Endodermal cell (in vitro differentiated cells): ENCODE measurements around the gene USB1. TPM values are rescaled to one million over a fixed set of nuclear protein-coding genes. Genes with fewer than 3 reads are reported as not detected.

ENCODE experiments used
- DNase-seq: peaks from one replicate; pipeline ENCODE4 v3.0.0-alpha.2; 2017
- H3K27ac ChIP-seq: 2 replicates; pipeline ENCODE4 v1.5.1; 2013; ENCODE audit warnings: mild to moderate bottlenecking, low read depth, low read length, moderate library complexity
- H3K27me3 ChIP-seq: 2 replicates; pipeline ENCODE4 v1.6.1; 2013; ENCODE audit warnings: mild to moderate bottlenecking, low read length, moderate library complexity; ENCODE audit not compliant: insufficient read depth, control insufficient read depth, poor library complexity, severe bottlenecking
- H3K36me3 ChIP-seq: 2 replicates; pipeline ENCODE4 v1.7.0; 2013; ENCODE audit warnings: mild to moderate bottlenecking, low read length, moderate library complexity; ENCODE audit not compliant: control insufficient read depth, insufficient read depth
- H3K4me1 ChIP-seq: one replicate; pipeline ENCODE4 v1.7.0; 2013; ENCODE audit warnings: low read length; ENCODE audit not compliant: control insufficient read depth, insufficient read depth
- H3K4me3 ChIP-seq: 2 replicates; pipeline ENCODE4 v1.5.1; 2013; ENCODE audit warnings: mild to moderate bottlenecking, low read length, moderate library complexity
- H3K9ac ChIP-seq: 2 replicates; pipeline ENCODE4 v1.6.1; 2013; ENCODE audit warnings: mild to moderate bottlenecking, low read length, moderate library complexity; ENCODE audit not compliant: poor library complexity, severe bottlenecking; ENCODE audit errors: extremely low read depth
- H3K9me3 ChIP-seq: 2 replicates; pipeline ENCODE4 v1.6.1; 2013; ENCODE audit warnings: mild to moderate bottlenecking, low read length, moderate library complexity; ENCODE audit not compliant: control insufficient read depth
- H3K27ac Mint-ChIP-seq: 2 replicates; pipeline ENCODE4 v1.8.0; 2020; ENCODE audit warnings: mixed read lengths
- H3K27me3 Mint-ChIP-seq: 2 replicates; pipeline ENCODE4 v1.8.0; 2021; ENCODE audit warnings: mild to moderate bottlenecking, mixed read lengths; ENCODE audit not compliant: insufficient read depth
- H3K36me3 Mint-ChIP-seq: 2 replicates; pipeline ENCODE4 v1.8.0; 2020; ENCODE audit warnings: low read depth, mixed read lengths
- H3K4me1 Mint-ChIP-seq: 2 replicates; pipeline ENCODE4 v1.8.0; 2020; ENCODE audit warnings: mixed read lengths
- H3K4me3 Mint-ChIP-seq: 2 replicates; pipeline ENCODE4 v1.8.0; 2020; ENCODE audit warnings: mild to moderate bottlenecking, moderate library complexity, mixed read lengths
- H3K9me3 Mint-ChIP-seq: 2 replicates; pipeline ENCODE4 v1.8.0; 2020; ENCODE audit warnings: mild to moderate bottlenecking, mixed read lengths
- CTCF ChIP-seq: fragments of 200-600 bp; sonication (generic); conservative IDR thresholded peaks from 2 replicates; pipeline ENCODE4 v1.5.0; 2021; ENCODE audit warnings: antibody characterized with exemption, mild to moderate bottlenecking
- WGBS, 2 experiments: methylation state at CpG; one replicate each; pipeline versions ENCODE4 v1.1.5 to v1.1.7; 2013; ENCODE audit warnings: missing lambda C conversion rate in 2 of 2, mixed read lengths in 1 of 2; ENCODE audit not compliant: insufficient coverage in 1 of 2, insufficient read length in 1 of 2; 5-methylcytosine and 5-hydroxymethylcytosine counted together
- total RNA-seq, 2 donors: library from RNA; stranded (reverse); fragmentation: NEBNext Ultra II Directional in 1 of 2; extraction: Animal tissue kit (Norgen Biotek cat#: 25700) in 1 of 2; gene quantifications; 2 replicates in 1 of 2; 3 replicates in 1 of 2; pipeline ENCODE4 v1.2.1, GENCODE V29; 2021

The USB1 gene
- total RNA-seq, 2 donors from 2014 or later = 139 to 163 TPM

DNA sequence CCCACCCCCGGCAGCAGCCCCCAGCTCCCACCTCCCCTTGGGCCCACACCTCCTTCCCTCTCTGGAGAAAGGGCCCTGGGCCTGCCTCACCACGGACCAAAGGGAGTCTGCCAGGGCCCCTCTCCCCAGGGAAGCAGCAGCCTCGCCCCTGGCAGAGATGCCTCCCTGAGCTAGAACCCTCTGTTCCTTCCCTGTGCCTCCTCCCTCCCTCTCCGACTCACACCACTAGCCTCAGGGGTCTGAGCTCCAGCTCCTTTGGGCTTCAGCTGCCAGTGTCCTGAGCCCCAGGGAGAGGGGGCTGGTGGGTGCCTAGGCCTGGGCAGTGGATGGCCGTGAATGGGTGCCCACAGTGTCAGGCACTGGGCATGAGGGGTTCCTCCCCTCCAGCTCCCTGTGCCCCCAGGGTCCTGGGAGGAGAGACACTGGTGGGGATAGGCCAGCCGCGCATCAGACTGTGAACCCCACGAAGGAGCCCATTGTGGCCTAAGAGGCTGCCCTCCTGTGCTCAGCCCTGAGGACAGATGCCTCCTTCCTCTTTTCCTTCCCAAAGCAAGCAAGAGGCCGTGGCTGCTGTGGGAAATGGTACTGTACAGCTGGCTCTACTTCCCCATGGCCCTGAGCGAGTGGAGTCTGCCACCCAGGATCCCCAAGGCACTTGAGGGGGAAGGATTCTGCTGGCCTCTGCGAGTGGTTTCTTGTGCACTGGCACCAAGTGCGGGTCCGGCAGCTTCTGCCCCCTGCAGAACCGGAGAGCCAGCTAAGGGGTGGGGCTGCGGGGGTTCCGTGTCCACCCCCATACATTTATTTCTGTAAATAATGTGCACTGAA, 45.1 kb downstream of the USB1 start:
- H3K9ac ChIP-seq = no peak overlapping the region
- H3K27me3 Mint-ChIP-seq = no peaks in the 10 kb centered on the region
- no peaks in the 10 kb centered on the region for H3K27me3 ChIP-seq
- 77 to 94% methylated on average over 2 to 16 of the region's 16 CpGs for WGBS, 2 experiments
- no peak overlapping the region for H3K4me3 Mint-ChIP-seq
- H3K4me3 ChIP-seq = no peak overlapping the region
- H3K36me3 Mint-ChIP-seq = peaks cover 25% of the 10 kb centered on the region
- peak; percentile 45 for DNase-seq
- peaks cover 9% of the 10 kb centered on the region for H3K4me1 Mint-ChIP-seq
- peaks cover 26% of the 10 kb centered on the region for H3K36me3 ChIP-seq
- H3K4me1 ChIP-seq = peaks cover 5% of the 10 kb centered on the region
- H3K27ac Mint-ChIP-seq = no peak overlapping the region
- no peak for TF ChIP-seq CTCF
- H3K9me3 ChIP-seq = no peaks in the 10 kb centered on the region
- no peaks in the 10 kb centered on the region for H3K9me3 Mint-ChIP-seq
- no peak overlapping the region for H3K27ac ChIP-seq

- Mint-ChIP-seq H3K4me1 (peaks cover 9% of the 10 kb centered on the region), H3K4me3 (no peak overlapping the region), H3K27ac (peak overlapping the region; percentile 66), H3K27me3 (no peaks in the 10 kb centered on the region), H3K9me3 (no peaks in the 10 kb centered on the region), H3K36me3 (peaks cover 22% of the 10 kb centered on the region)
- no peaks in the 10 kb centered on the region for H3K9me3 ChIP-seq
- H3K36me3 ChIP-seq = peaks cover 23% of the 10 kb centered on the region
- DNase-seq = peak; percentile 44
- H3K27ac ChIP-seq = no peak overlapping the region
- no peak overlapping the region for H3K4me3 ChIP-seq
- 75 to 93% methylated on average over 3 to 6 of the region's 6 CpGs for WGBS, 2 experiments
- no peaks in the 10 kb centered on the region for H3K27me3 ChIP-seq
- no peak overlapping the region for H3K9ac ChIP-seq
- TF ChIP-seq CTCF = no peak
- peaks cover 5% of the 10 kb centered on the region for H3K4me1 ChIP-seq
Measured at GRCh38 chr16:58046936-58047335, 45.7 kb downstream of the USB1 start.

DNA sequence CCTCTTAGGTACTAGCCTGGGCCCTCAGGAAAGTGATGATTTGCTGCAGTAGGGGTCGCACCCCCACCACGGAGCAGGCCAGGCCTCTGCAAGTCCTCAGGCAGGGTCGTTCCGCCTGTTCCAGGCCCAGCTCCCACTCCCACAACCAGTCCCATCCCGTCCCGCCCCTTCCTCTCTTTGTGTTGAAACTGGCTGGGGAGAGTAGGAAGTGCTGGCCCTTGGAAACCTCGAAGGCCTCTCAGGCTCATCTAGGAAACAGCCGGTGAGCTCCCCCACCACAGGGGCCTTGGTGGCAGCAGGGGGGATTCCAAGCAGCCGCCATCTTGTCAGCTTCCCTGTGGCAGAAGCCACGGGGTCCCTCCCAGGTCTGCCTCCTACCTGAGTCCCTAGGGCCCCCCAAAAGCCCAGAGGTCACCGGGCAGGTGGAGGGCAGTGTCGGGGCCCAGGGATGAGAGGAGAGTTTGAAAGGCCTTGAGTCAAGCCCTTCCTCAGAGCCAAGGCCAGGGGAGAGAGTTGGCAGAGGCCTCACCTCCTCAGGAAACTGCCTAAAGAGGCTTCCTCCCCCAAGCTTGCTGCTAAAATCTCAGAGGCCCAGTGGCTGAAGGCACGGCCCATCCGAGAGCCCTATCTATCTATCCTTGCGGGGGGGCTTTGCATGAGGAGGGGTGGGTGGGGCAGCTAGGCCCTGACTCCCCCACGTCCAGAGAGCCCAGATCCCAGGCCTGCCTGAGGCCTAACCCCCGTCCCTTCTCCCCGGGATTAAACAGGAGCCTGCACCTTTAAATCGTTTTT, 46.5 kb downstream of the USB1 start:
- Histone ChIP-seq H3K27me3 (no peaks in the 10 kb centered on the region), H3K9ac (no peak overlapping the region), H3K4me1 (peaks cover 5% of the 10 kb centered on the region), H3K9me3 (no peaks in the 10 kb centered on the region), H3K36me3 (peaks cover 17% of the 10 kb centered on the region), H3K4me3 (no peak overlapping the region), H3K27ac (peak overlapping the region; percentile 49)
- peak; percentile 74 for DNase-seq
- peaks cover 14% of the 10 kb centered on the region for H3K36me3 Mint-ChIP-seq
- 83 to 92% methylated on average over 4 to 19 of the region's 19 CpGs for WGBS, 2 experiments
- H3K4me1 Mint-ChIP-seq = peaks cover 9% of the 10 kb centered on the region
- H3K27me3 Mint-ChIP-seq = no peaks in the 10 kb centered on the region
- no peaks in the 10 kb centered on the region for H3K9me3 Mint-ChIP-seq
- no peak overlapping the region for H3K4me3 Mint-ChIP-seq
- peak overlapping the region; percentile 66 for H3K27ac Mint-ChIP-seq
- TF ChIP-seq CTCF = no peak
